T-helper 9 cell (primary cell): ENCODE results near the gene DYNLL2.
"Not testable (repeated sequence)": the region's sequence is repeated elsewhere in the genome, so short reads cannot be mapped to it uniquely, and the experiment has no call there.

Experiments used
- DNase-seq: peaks from one replicate; pipeline ENCODE4 v3.0.0-alpha.2; 2020

The DYNLL2 gene

GRCh38 chr17:58107306-58107705 lies 24.1 kb downstream of the DYNLL2 start:
- no peak for DNase-seq

- no peak for DNase-seq
Measured at GRCh38 chr17:58109197-58109596, 26.0 kb downstream of the DYNLL2 start.

- DNase-seq = no peak
Measured at GRCh38 chr17:58110012-58110411, 26.8 kb downstream of the DYNLL2 start.

- DNase-seq = no peak
Measured at GRCh38 chr17:58111676-58112075, 28.5 kb downstream of the DYNLL2 start.

- DNase-seq = peak; percentile 83
Measured at GRCh38 chr17:58112970-58113631, 29.9 kb downstream of the DYNLL2 start.

- no peak for DNase-seq
Measured at GRCh38 chr17:58113947-58114346, 30.7 kb downstream of the DYNLL2 start.

GRCh38 chr17:58117382-58117781 lies 34.2 kb downstream of the DYNLL2 start:
- no peak for DNase-seq

GRCh38 chr17:58119491-58119890 lies 36.3 kb downstream of the DYNLL2 start:
- no peak for DNase-seq

- DNase-seq = peak; percentile 37
Measured at GRCh38 chr17:58120195-58120822, 37.1 kb downstream of the DYNLL2 start.

- DNase-seq = peak; percentile 9
Measured at GRCh38 chr17:58121925-58122324, 38.7 kb downstream of the DYNLL2 start.

GRCh38 chr17:58127846-58128245 lies 44.6 kb downstream of the DYNLL2 start:
- DNase-seq = no peak

- DNase-seq = not testable (repeated sequence)
Measured at GRCh38 chr17:58132697-58133096, 49.5 kb downstream of the DYNLL2 start.

- DNase-seq = no peak
Measured at GRCh38 chr17:58136669-58137279, 53.6 kb downstream of the DYNLL2 start.

GRCh38 chr17:58141505-58141904 lies 58.3 kb downstream of the DYNLL2 start:
- no peak for DNase-seq

- DNase-seq = not testable (repeated sequence)
Measured at GRCh38 chr17:58143335-58143734, 60.1 kb downstream of the DYNLL2 start.

GRCh38 chr17:58144801-58145200 lies 61.6 kb downstream of the DYNLL2 start:
- DNase-seq = no peak
